GM18858 (cell line): Measurements from ENCODE around the gene TXNDC16.

Experiments used
- ATAC-seq: cut with Tn5 transposase; IDR thresholded peaks from one replicate; pipeline ENCODE4 v1.9.1; 2021; ENCODE audit not compliant: unreplicated experiment

The TXNDC16 gene

GRCh38 chr14:52395728-52396127 lies 156.6 kb downstream of the TXNDC16 start:
- no peak for ATAC-seq

- no peak for ATAC-seq
Measured at GRCh38 chr14:52391881-52392615, 160.3 kb downstream of the TXNDC16 start.
